BJ (cell line): Measurements from ENCODE around the gene MAGEB6B. TPM values are rescaled to one million over a fixed set of nuclear protein-coding genes. Genes with fewer than 3 reads are reported as not detected.

Experiments
- CTCF ChIA-PET: fragments of 350-600 bp; formaldehyde crosslinking; extraction: SDS; loops from one replicate; lab custom pipeline; 2021; ENCODE audit warnings: antibody characterized with exemption, inconsistent platforms; lab: Yijun Ruan, JAX
- POLR2A ChIA-PET: fragments of 300-600 bp; sonication (Branson Sonifier 250); formaldehyde crosslinking; extraction: SDS; loops from one replicate; lab custom pipeline; 2021; ENCODE audit warnings: antibody characterized with exemption; lab: Charles Lee
- DNase-seq: peaks from one replicate; pipeline ENCODE4 v3.0.0-alpha.2; 2011; ENCODE audit warnings: low read depth
- H3K27me3 ChIP-seq: 2 replicates; pipeline ENCODE4 v1.6.0; 2011; ENCODE audit warnings: low read length; ENCODE audit not compliant: control insufficient read depth, insufficient read depth
- H3K36me3 ChIP-seq: 2 replicates; pipeline ENCODE4 v1.5.1; 2011; ENCODE audit warnings: low read length; ENCODE audit not compliant: control insufficient read depth, insufficient read depth
- H3K4me3 ChIP-seq: 2 replicates; pipeline ENCODE4 v1.5.1; 2011; ENCODE audit warnings: low read depth, mild to moderate bottlenecking, control low read depth, low read length
- CTCF ChIP-seq: IDR thresholded peaks from 2 replicates; pipeline ENCODE4 v1.5.1; 2011; ENCODE audit warnings: low read depth, mild to moderate bottlenecking, control low read depth, inconsistent platforms, low read length, moderate library complexity; ENCODE audit not compliant: insufficient read depth
- polyA plus RNA-seq: library from polyadenylated mRNA; depleted of rRNA; stranded (reverse); fragments of >200 nt; gene quantifications from 2 replicates; pipeline ENCODE4 v1.2.3, GENCODE V29; 2011; rRNA removed

Gene MAGEB6B
- polyA plus RNA-seq, 1 experiment, result not detected

DNA sequence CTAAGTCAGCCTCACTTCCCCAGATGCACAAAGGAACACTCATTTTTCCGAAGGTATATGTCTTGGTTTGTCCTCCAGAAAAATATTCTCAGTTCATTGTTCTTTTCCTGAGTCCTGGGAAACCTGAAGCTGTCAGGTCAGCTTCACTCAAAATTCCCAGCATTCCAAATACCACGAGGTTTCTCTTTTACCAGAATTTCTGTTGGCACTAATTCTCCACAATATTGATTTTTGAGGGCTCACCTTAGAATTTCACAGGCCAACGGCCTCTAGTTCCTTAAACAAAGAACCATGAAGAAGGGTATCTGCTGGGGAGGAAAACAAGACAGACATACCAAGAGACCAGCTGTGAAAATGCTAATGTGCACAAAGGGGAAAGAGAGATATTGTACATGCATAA is 47.6 kb downstream of the MAGEB6B start:
- Histone ChIP-seq H3K36me3 (no peaks in the 10 kb centered on the region), H3K4me3 (no peak overlapping the region), H3K27me3 (no peaks in the 10 kb centered on the region)
- CTCF ChIA-PET, result no interaction called here
- DNase-seq, result no peak
- POLR2A ChIA-PET, result no interaction called here
- no peak for TF ChIP-seq CTCF

Other genes with a start within 250 kb of the MAGEB6B start
- gene MAGEB18, start 22.3 kb upstream of the MAGEB6B start, polyA plus RNA-seq, result not detected in 2 replicates
- not detected in 2 replicates for gene MAGEB6, start 31.8 kb downstream of the MAGEB6B start, polyA plus RNA-seq
- gene MAGEB5, start 55.6 kb downstream of the MAGEB6B start, polyA plus RNA-seq, result not detected in 2 replicates